A549 (cell line): ENCODE data around the gene PTP4A2. TPM values are rescaled to one million over a fixed set of nuclear protein-coding genes. Genes with fewer than 3 reads are reported as not detected.
A peak's percentile ranks its signal among the peaks of the same experiment; 100 is the strongest.

Source experiments
- ATAC-seq, 2 experiments: fragments of 200-7000 bp in 1 of 2; fragments of >200 bp in 1 of 2; cut with Nextera tagmentation in 1 of 2; cut with Tn5 transposase in 1 of 2; 3 replicates each; pipeline versions ENCODE4 v1.8.0 to v1.9.1; 2018 to 2020; ENCODE audit warnings: mild to moderate bottlenecking in 1 of 2, moderate library complexity in 1 of 2
- CTCF ChIA-PET: fragments of 300-600 bp; sonication (Branson Sonifier 250); formaldehyde crosslinking; extraction: SDS; loops from one replicate; lab custom pipeline; 2021; ENCODE audit warnings: antibody characterized with exemption, inconsistent platforms; lab: Yijun Ruan, JAX
- POLR2A ChIA-PET: fragments of 350-600 bp; formaldehyde crosslinking; extraction: SDS; loops from one replicate; lab custom pipeline; 2021; ENCODE audit warnings: antibody characterized with exemption, inconsistent platforms; lab: Yijun Ruan, JAX
- DNase-seq, 2 experiments: peaks; one replicate each; pipeline versions ENCODE4 v3.0.0 to v3.0.0-alpha.2; 2011 to 2016; ENCODE audit warnings: low read depth in 1 of 2, low spot score in 1 of 2
- FAIRE-seq: peaks from 2 replicates; lab custom pipeline; 2011; peaks lifted over from hg19 to GRCh38; lab: Jason Lieb, UNC
- H3K27ac ChIP-seq, 2 experiments: fragments of >200 bp; sonication (Bioruptor Twin); formaldehyde crosslinking; 3 replicates each; pipeline ENCODE4 v1.5.1; 2016 to 2017
- H3K4me1 ChIP-seq: fragments of >200 bp; sonication (Bioruptor Twin); formaldehyde crosslinking; 3 replicates; pipeline ENCODE4 v1.6.1; 2016
- H3K4me2 ChIP-seq: fragments of >200 bp; sonication (Bioruptor Twin); formaldehyde crosslinking; 3 replicates; pipeline ENCODE4 v1.6.1; 2016
- H3K4me3 ChIP-seq: fragments of >200 bp; sonication (Bioruptor Twin); formaldehyde crosslinking; 3 replicates; pipeline ENCODE4 v1.5.1; 2016
- H3K9me3 ChIP-seq: fragments of >200 bp; sonication (Bioruptor Twin); formaldehyde crosslinking; 3 replicates; pipeline ENCODE4 v1.6.1; 2016
- CBX2 ChIP-seq: fragments of 200-600 bp; sonication (generic); IDR thresholded peaks from 2 replicates; pipeline ENCODE4 v1.6.1; 2016; ENCODE audit warnings: low read depth, mild to moderate bottlenecking, borderline replicate concordance
- CHD2 ChIP-seq: fragments of 150-350 bp; IDR thresholded peaks from 2 replicates; pipeline ENCODE4 v1.6.1; 2014; ENCODE audit warnings: low read length; ENCODE audit not compliant: partially characterized antibody
- E2F6 ChIP-seq: IDR thresholded peaks from 2 replicates; pipeline ENCODE4 v1.6.1; 2012; ENCODE audit warnings: low read depth, borderline replicate concordance
- EHF ChIP-seq: fragments of 250-450 bp; sonication (Bioruptor Pico); IDR thresholded peaks from 2 replicates; pipeline ENCODE4 v1.5.0; 2020; ENCODE audit warnings: mild to moderate bottlenecking
- EHMT2 ChIP-seq: fragments of 200-600 bp; sonication (generic); IDR thresholded peaks from 2 replicates; pipeline ENCODE4 v1.6.1; 2016; ENCODE audit warnings: antibody characterized with exemption, low read depth, mild to moderate bottlenecking, moderate library complexity
- ESRRA ChIP-seq: fragments of 150-350 bp; IDR thresholded peaks from 2 replicates; pipeline ENCODE4 v1.6.1; 2014; ENCODE audit warnings: mild to moderate bottlenecking, low read length, borderline replicate concordance
- GATA3 ChIP-seq: IDR thresholded peaks from 2 replicates; pipeline ENCODE4 v1.6.1; 2012; ENCODE audit warnings: borderline replicate concordance
- HES2 ChIP-seq: fragments of >200 bp; sonication (Bioruptor Twin); formaldehyde crosslinking; IDR thresholded peaks from 2 replicates; pipeline ENCODE4 v1.6.1; 2016
- HOXA7 ChIP-seq: fragments of 250-450 bp; sonication (Bioruptor Pico); IDR thresholded peaks from 2 replicates; pipeline ENCODE4 v1.5.0; 2020; ENCODE audit warnings: mild to moderate bottlenecking, moderate library complexity
- MAFK ChIP-seq: fragments of 450-650 bp; IDR thresholded peaks from 2 replicates; pipeline ENCODE4 v1.6.1; 2014; ENCODE audit not compliant: partially characterized antibody
- MAX ChIP-seq: IDR thresholded peaks from 2 replicates; pipeline ENCODE4 v1.6.1; 2012
- MYC ChIP-seq: IDR thresholded peaks from 2 replicates; pipeline ENCODE4 v1.6.1; 2012; ENCODE audit warnings: mild to moderate bottlenecking, inconsistent platforms, low read length, improper control_type of control experiment, borderline replicate concordance
- POLR2A ChIP-seq: IDR thresholded peaks from 2 replicates; pipeline ENCODE4 v1.6.1; 2012; ENCODE audit warnings: mild to moderate bottlenecking, low read length
- POLR2AphosphoS2 ChIP-seq: conservative IDR thresholded peaks from 2 replicates; pipeline ENCODE4 v1.6.1; 2012; ENCODE audit warnings: low read length, improper control_type of control experiment, inconsistent platforms
- RCOR1 ChIP-seq: fragments of 150-350 bp; IDR thresholded peaks from 2 replicates; pipeline ENCODE4 v1.6.1; 2014; ENCODE audit warnings: antibody characterized with exemption, low read length, low read depth
- whole genome bisulfite sequencing: methylation state at CpG from one replicate; pipeline ENCODE4 v1.1.6; 2017; ENCODE audit errors: missing lambda C conversion rate; 5-methylcytosine and 5-hydroxymethylcytosine counted together
- polyA plus RNA-seq, 4 experiments: library from polyadenylated mRNA; depleted of rRNA in 3 of 4; stranded (reverse); fragments of >200 nt; fragmentation: RNase III in 1 of 4; extraction: RNeasy Plus Mini Kit Qiagen cat#74134 plus additional on column Dnase treatment in 1 of 4; gene quantifications; 2 replicates in 3 of 4; 3 replicates in 1 of 4; pipeline ENCODE4 v1.2.3, GENCODE V29; 2011 to 2017

Gene PTP4A2
- polyA plus RNA-seq, 2 of the 4 experiments (the other 2 are of a cell fraction): 234 to 563 TPM

- FAIRE-seq (no peak), ATAC-seq (peak; percentile 20 to 49), DNase-seq (peak in 1 of 2 experiments; percentile 37)
- CTCF ChIA-PET: interaction anchor here (0.6 to 24.5 kb wide), 5 partner anchors 20 to 149 kb away, joined by 3 to 518 read pairs (median 4); no protein-coding TSS in a partner anchor
- 1% methylated on average over 11 of the region's 78 CpGs for WGBS
- Histone ChIP-seq H3K4me2 (peak overlapping the region; percentile 74), H3K9me3 (no peaks in the 10 kb centered on the region), H3K4me1 (peaks cover 66% of the 10 kb centered on the region), H3K4me3 (peak overlapping the region; percentile 83), H3K27ac (peak overlapping the region; percentile 99)
- TF ChIP-seq CHD2: no peak
- no peak for TF ChIP-seq EHF (CRISPR knock-in tag)
- no peak for TF ChIP-seq HOXA7 (CRISPR knock-in tag)
- no peak for TF ChIP-seq MAX
- TF ChIP-seq MYC: no peak
- POLR2A ChIA-PET: interaction anchor here (0.6 to 3.4 kb wide), 5 partner anchors 16 to 148 kb away, joined by 3 to 40 read pairs (median 5); partner anchors contain the start of gene KHDRBS1
Observed at GRCh38 chr1:31937300-31938183, 626 bp downstream of the PTP4A2 start.

- ATAC-seq: no peak
- POLR2A ChIA-PET: interaction anchor here (1.7 to 3.4 kb wide), 2 partner anchors 19 to 148 kb away, joined by 5 to 40 read pairs; no protein-coding TSS in a partner anchor
- peak overlapping the region; percentile 83 for H3K4me3 ChIP-seq
- no peak for DNase-seq
- peak overlapping the region; percentile 74 for H3K4me2 ChIP-seq
- no peak for FAIRE-seq
- peak overlapping the region; percentile 99 for H3K27ac ChIP-seq
- H3K4me1 ChIP-seq: peaks cover 66% of the 10 kb centered on the region
- no peak for TF ChIP-seq POLR2AphosphoS2
- TF ChIP-seq ESRRA: no peak
- TF ChIP-seq HES2: no peak
- TF ChIP-seq EHF (CRISPR knock-in tag): no peak
- TF ChIP-seq POLR2A: no peak
- no peak for TF ChIP-seq GATA3
- TF ChIP-seq E2F6: no peak
- no peak for TF ChIP-seq RCOR1
- TF ChIP-seq CHD2: no peak
- TF ChIP-seq EHMT2: no peak
- no peak for TF ChIP-seq CBX2
- CTCF ChIA-PET: interaction anchor here (24.5 kb wide), 1 partner anchor 20 kb away, joined by 518 read pairs; no protein-coding TSS in a partner anchor
- H3K9me3 ChIP-seq: no peaks in the 10 kb centered on the region
- 2% methylated on average over 2 of the region's 2 CpGs for WGBS
Observed at GRCh38 chr1:31936981-31937299, 1.2 kb downstream of the PTP4A2 start.

GRCh38 chr1:31936278-31936980, 1.7 kb downstream of the PTP4A2 start:
- ATAC-seq: no peak
- peaks cover 71% of the 10 kb centered on the region for H3K4me1 ChIP-seq
- H3K9me3 ChIP-seq: no peaks in the 10 kb centered on the region
- H3K4me2 ChIP-seq: peak overlapping the region; percentile 74
- peak overlapping the region; percentile 83 for H3K4me3 ChIP-seq
- TF ChIP-seq MAFK (peak; percentile 69), EHMT2 (no peak)
- H3K27ac ChIP-seq: peak overlapping the region; percentile 99
- WGBS: 44% methylated on average over 8 of the region's 8 CpGs
- ChIA-PET CTCF (interaction anchor here (2.0 to 24.5 kb wide), 2 partner anchors 21 to 22 kb away, joined by 7 to 518 read pairs; no protein-coding TSS in a partner anchor), POLR2A (no interaction called here)
- FAIRE-seq: no peak
- DNase-seq: no peak
